PFSK-1 (cell line): ENCODE measurements around the gene SYT10.

ENCODE experiments used
- FOXP2 ChIP-seq: optimal IDR thresholded peaks from 2 replicates; pipeline ENCODE3; 2011; ENCODE audit warnings: borderline replicate concordance, control low read depth, inconsistent platforms; ENCODE audit not compliant: insufficient read depth; ENCODE audit errors: extremely low read length, extremely low read depth
- POLR2AphosphoS5 ChIP-seq: IDR thresholded peaks from 2 replicates; pipeline ENCODE4 v1.6.1; 2012; ENCODE audit warnings: low read depth, mild to moderate bottlenecking, control low read depth, low read length, moderate library complexity
- REST ChIP-seq, 2 experiments: IDR thresholded peaks; 2 replicates each; pipeline versions ENCODE4 v1.6.1 to v1.8.0; 2011 to 2012; ENCODE audit warnings: low read depth in 2 of 2, low read length in 2 of 2, control low read depth in 1 of 2, inconsistent platforms in 1 of 2, mild to moderate bottlenecking in 1 of 2, moderate library complexity in 1 of 2; ENCODE audit not compliant: insufficient read depth in 1 of 2
- SIN3A ChIP-seq: IDR thresholded peaks from 2 replicates; pipeline ENCODE4 v1.6.1; 2012; ENCODE audit warnings: mild to moderate bottlenecking, low read length, moderate library complexity, borderline replicate concordance; ENCODE audit not compliant: insufficient read depth
- TAF1 ChIP-seq: IDR thresholded peaks from 2 replicates; pipeline ENCODE4 v1.6.1; 2012; ENCODE audit warnings: low read length, control low read depth, borderline replicate concordance; ENCODE audit not compliant: insufficient read depth

The SYT10 gene

DNA sequence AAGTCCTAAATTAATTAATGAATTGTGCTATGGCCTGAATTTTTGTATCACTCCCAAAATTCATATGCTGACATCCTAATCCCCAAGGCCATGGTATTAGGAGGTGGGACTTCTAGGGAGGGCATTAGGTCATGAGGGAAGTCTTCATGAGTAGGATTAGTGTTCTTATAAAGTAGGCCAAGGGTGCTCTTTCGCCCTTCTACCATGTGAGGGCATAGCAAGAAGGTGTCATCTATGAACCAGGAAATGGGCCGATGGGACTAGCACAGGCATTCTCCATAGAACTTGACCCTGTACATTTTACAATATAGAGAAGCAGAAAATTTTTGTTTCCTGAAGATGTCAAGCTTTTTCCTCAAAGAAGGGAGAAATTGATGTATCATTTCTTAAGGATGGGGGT is 12.5 kb downstream of the SYT10 start:
- TF ChIP-seq SIN3A (no peak), FOXP2 (no peak), REST (IDR thresholded peaks at IDR 0.05; ENCODE audit: insufficient read depth in 1 of 2, low read depth in 2 of 2, low read length in 2 of 2) (no peak), POLR2AphosphoS5 (no peak), TAF1 (no peak)

DNA sequence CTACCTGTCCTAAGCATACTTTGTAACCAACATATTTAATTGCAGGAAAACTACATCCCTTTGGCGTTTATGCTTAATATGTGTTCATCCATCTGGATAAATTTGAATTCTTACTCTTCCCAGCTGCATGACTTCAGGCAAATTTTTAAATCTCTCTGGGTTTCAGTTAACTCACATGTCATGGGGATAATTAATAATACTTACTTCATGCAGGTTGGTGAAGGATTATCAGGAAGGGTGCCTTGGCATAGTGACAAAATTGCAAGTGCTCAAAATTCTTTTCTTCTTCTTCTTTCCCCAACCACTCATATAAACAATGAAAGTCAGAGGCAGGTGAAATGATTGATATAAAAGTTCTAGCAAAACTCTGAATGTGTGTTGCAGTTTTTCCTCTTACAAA is 15.9 kb downstream of the SYT10 start:
- TF ChIP-seq SIN3A (no peak), REST (IDR thresholded peaks at IDR 0.05; ENCODE audit: insufficient read depth in 1 of 2, low read depth in 2 of 2, low read length in 2 of 2) (no peak), FOXP2 (no peak), TAF1 (no peak), POLR2AphosphoS5 (no peak)

GRCh38 chr12:33383503-33383902 is 56.1 kb downstream of the SYT10 start:
- TF ChIP-seq TAF1: no peak
- no peak for TF ChIP-seq REST (IDR thresholded peaks at IDR 0.05; ENCODE audit: insufficient read depth in 1 of 2, low read depth in 2 of 2, low read length in 2 of 2)

DNA sequence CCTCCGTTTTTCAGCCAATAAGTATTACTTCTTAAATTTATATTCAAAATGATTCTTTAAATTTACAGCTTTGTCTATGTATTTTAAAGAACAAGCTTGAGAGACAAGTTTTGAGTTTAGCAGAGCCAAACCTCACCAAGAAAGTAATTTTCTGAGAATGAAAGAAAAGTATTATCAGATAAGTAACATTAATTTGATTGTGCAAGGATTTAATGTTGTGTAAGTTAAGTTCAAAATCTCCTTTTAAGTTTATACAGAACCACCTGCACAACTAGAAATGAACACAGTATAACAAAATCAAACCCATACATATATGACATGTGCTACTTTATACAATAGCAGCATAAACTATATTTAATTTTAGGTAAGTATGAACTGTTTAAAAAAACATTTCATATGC is 63.5 kb downstream of the SYT10 start:
- no peak for TF ChIP-seq POLR2AphosphoS5
- TF ChIP-seq REST (IDR thresholded peaks at IDR 0.05; ENCODE audit: insufficient read depth in 1 of 2, low read depth in 2 of 2, low read length in 2 of 2): no peak
- TF ChIP-seq SIN3A: no peak
- TF ChIP-seq FOXP2: no peak
- TF ChIP-seq TAF1: no peak

GRCh38 chr12:33370318-33370717 is 69.3 kb downstream of the SYT10 start:
- TF ChIP-seq TAF1 (no peak), REST (IDR thresholded peaks at IDR 0.05; ENCODE audit: insufficient read depth in 1 of 2, low read depth in 2 of 2, low read length in 2 of 2) (no peak), POLR2AphosphoS5 (no peak), FOXP2 (no peak), SIN3A (no peak)
